DOHH2 (cell line): ENCODE results near the gene PTPN5.

Experiments
- H3F3A ChIP-seq: fragments of 200-600 bp; sonication (generic), shearing (Covaris generic); 2 replicates; pipeline ENCODE4 v1.6.0; 2016; ENCODE audit warnings: antibody characterized with exemption, mild to moderate bottlenecking; ENCODE audit not compliant: control insufficient read depth, insufficient read depth
- H3K27ac ChIP-seq: fragments of 200-600 bp; sonication (generic); 2 replicates; pipeline ENCODE4 v1.5.1; 2014; ENCODE audit warnings: low read depth, mild to moderate bottlenecking, low read length, moderate library complexity
- H3K27me3 ChIP-seq: fragments of 200-600 bp; sonication (generic); 2 replicates; pipeline ENCODE4 v1.6.1; 2014; ENCODE audit warnings: mild to moderate bottlenecking, low read length, mixed read lengths; ENCODE audit not compliant: control insufficient read depth
- H3K36me3 ChIP-seq: fragments of 200-600 bp; sonication (generic); 2 replicates; pipeline ENCODE4 v1.6.1; 2014; ENCODE audit warnings: mild to moderate bottlenecking, low read length, moderate library complexity, mixed read lengths; ENCODE audit not compliant: control insufficient read depth
- H3K4me1 ChIP-seq: fragments of 200-600 bp; sonication (generic); 2 replicates; pipeline ENCODE4 v1.6.1; 2014; ENCODE audit warnings: mild to moderate bottlenecking, low read length, mixed read lengths; ENCODE audit not compliant: control insufficient read depth
- H3K4me2 ChIP-seq: fragments of 200-600 bp; sonication (generic); 2 replicates; pipeline ENCODE4 v1.6.0; 2014; ENCODE audit warnings: mild to moderate bottlenecking, low read length, moderate library complexity
- H3K4me3 ChIP-seq: fragments of 200-600 bp; sonication (generic); 2 replicates; pipeline ENCODE4 v1.5.1; 2014; ENCODE audit warnings: mild to moderate bottlenecking, low read length, mixed read lengths
- H3K79me2 ChIP-seq: fragments of 200-600 bp; sonication (generic); 2 replicates; pipeline ENCODE4 v1.6.1; 2014; ENCODE audit warnings: mild to moderate bottlenecking, low read length, mixed read lengths; ENCODE audit not compliant: control insufficient read depth
- H3K9me2 ChIP-seq: fragments of 200-600 bp; sonication (generic); replicated peaks from 2 replicates; pipeline ENCODE4 v1.6.1; 2014; ENCODE audit warnings: mild to moderate bottlenecking, low read length, mixed read lengths; ENCODE audit not compliant: control insufficient read depth
- H3K9me3 ChIP-seq: fragments of 200-600 bp; sonication (generic); 2 replicates; pipeline ENCODE4 v1.6.1; 2014; ENCODE audit warnings: antibody characterized with exemption, low read length, mixed read lengths; ENCODE audit not compliant: control insufficient read depth, insufficient read depth
- H4K20me1 ChIP-seq: fragments of 200-600 bp; sonication (generic); 2 replicates; pipeline ENCODE4 v1.6.0; 2014; ENCODE audit warnings: low read depth, mild to moderate bottlenecking, antibody characterized with exemption, low read length, moderate library complexity; ENCODE audit not compliant: control insufficient read depth, insufficient read depth
- CTCF ChIP-seq: fragments of 200-600 bp; sonication (generic); IDR thresholded peaks from one replicate; pipeline ENCODE4 v1.5.1; 2014; ENCODE audit warnings: antibody characterized with exemption, mild to moderate bottlenecking, low read depth, low read length; ENCODE audit not compliant: poor library complexity, severe bottlenecking
- EZH2phosphoT487 ChIP-seq: fragments of 200-600 bp; sonication (generic); IDR thresholded peaks from 2 replicates; pipeline ENCODE4 v1.6.1; 2017; ENCODE audit warnings: borderline replicate concordance, mild to moderate bottlenecking, antibody characterized with exemption, low read length, moderate library complexity, mixed read lengths

The PTPN5 gene

DNA sequence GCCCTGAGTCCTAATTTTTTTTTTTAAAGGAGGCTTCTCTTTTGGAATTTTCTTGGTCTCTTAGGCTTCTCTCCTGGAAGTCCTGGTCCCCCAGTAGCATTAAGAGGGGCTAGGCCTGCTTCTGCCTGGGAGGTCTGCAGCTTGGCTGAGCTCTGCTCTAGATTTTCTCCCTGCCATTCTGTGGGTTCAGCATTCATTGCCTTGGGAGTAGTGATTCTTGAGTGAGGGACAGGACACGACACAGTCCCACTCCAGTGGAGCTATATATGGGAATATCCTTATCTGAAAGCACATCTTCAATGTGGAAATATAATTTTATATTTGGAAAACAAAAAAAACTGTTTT lies 69.3 kb downstream of the PTPN5 start:
- H3K36me3 ChIP-seq = no peaks in the 10 kb centered on the region
- H3K79me2 ChIP-seq = no peaks in the 10 kb centered on the region
- peaks cover 9% of the 10 kb centered on the region for H3K4me1 ChIP-seq
- no peak overlapping the region for H3K4me3 ChIP-seq
- H3K27ac ChIP-seq = no peak overlapping the region
- 0 out of 2 replicates have a peak, but pooled peaks cover 2% of the 10 kb centered on the region for H3K27me3 ChIP-seq
- no peaks in the 10 kb centered on the region for H3K9me3 ChIP-seq
- H3F3A ChIP-seq = no peaks in the 10 kb centered on the region
- no peaks in the 10 kb centered on the region for H3K9me2 ChIP-seq
- peak overlapping the region; percentile 67 for H3K4me2 ChIP-seq
- no peaks in the 10 kb centered on the region for H4K20me1 ChIP-seq
- TF ChIP-seq CTCF (no peak), EZH2phosphoT487 (no peak)

GRCh38 chr11:18721561-18722292 lies 69.9 kb downstream of the PTPN5 start:
- H3K36me3 ChIP-seq = no peaks in the 10 kb centered on the region
- H3K4me3 ChIP-seq = peak overlapping the region; percentile 62
- TF ChIP-seq CTCF (peak; percentile 73), EZH2phosphoT487 (no peak)
- no peaks in the 10 kb centered on the region for H3K9me3 ChIP-seq
- H3K4me1 ChIP-seq = peaks cover 9% of the 10 kb centered on the region
- peak overlapping the region; percentile 67 for H3K4me2 ChIP-seq
- H3F3A ChIP-seq = no peaks in the 10 kb centered on the region
- H3K27ac ChIP-seq = no peak overlapping the region
- H4K20me1 ChIP-seq = no peaks in the 10 kb centered on the region
- H3K27me3 ChIP-seq = 0 out of 2 replicates have a peak, but pooled peaks cover 2% of the 10 kb centered on the region
- H3K9me2 ChIP-seq = no peaks in the 10 kb centered on the region
- no peaks in the 10 kb centered on the region for H3K79me2 ChIP-seq

GRCh38 chr11:18720808-18721560 lies 70.6 kb downstream of the PTPN5 start:
- Histone ChIP-seq H3K4me2 (peak overlapping the region; percentile 67), H3K79me2 (no peaks in the 10 kb centered on the region), H3K9me2 (no peaks in the 10 kb centered on the region), H3K4me1 (peaks cover 9% of the 10 kb centered on the region), H3F3A (no peaks in the 10 kb centered on the region), H3K27ac (no peak overlapping the region), H3K9me3 (no peaks in the 10 kb centered on the region), H3K4me3 (peak overlapping the region; percentile 62), H4K20me1 (no peaks in the 10 kb centered on the region), H3K27me3 (0 out of 2 replicates have a peak, but pooled peaks cover 2% of the 10 kb centered on the region), H3K36me3 (no peaks in the 10 kb centered on the region)
- TF ChIP-seq CTCF (no peak), EZH2phosphoT487 (no peak)
